Left lobe of liver (tissue), 2 donors: Measurements from ENCODE around the gene TNFRSF9. TPM values are rescaled to one million over a fixed set of nuclear protein-coding genes. Genes with fewer than 3 reads are reported as not detected.
A peak's percentile ranks its signal among the peaks of the same experiment; 100 is the strongest.
"Not testable (repeated sequence)": the region's sequence is repeated elsewhere in the genome, so short reads cannot be mapped to it uniquely, and the experiment has no call there.

ENCODE experiments used
- ATAC-seq: fragments of 200-7000 bp; cut with Tn5 transposase; one replicate; pipeline ENCODE4 v1.9.1; 2020; ENCODE audit warnings: mild to moderate bottlenecking, moderate library complexity
- DNase-seq: peaks from one replicate; pipeline ENCODE4 v3.0.0-alpha.2; 2020; ENCODE audit warnings: low spot score
- total RNA-seq: library from RNA; stranded (reverse); gene quantifications from one replicate; pipeline ENCODE4 v1.2.1, GENCODE V29; 2021
- donor health status: DM: no; HTN: no; CAD: no; lungs with moderate emphysema.
- donor health status: DM: no; HTN: yes; CAD: no.

Gene TNFRSF9
- total RNA-seq, 1 donor from 2014 or later, result 0.03 TPM

DNA sequence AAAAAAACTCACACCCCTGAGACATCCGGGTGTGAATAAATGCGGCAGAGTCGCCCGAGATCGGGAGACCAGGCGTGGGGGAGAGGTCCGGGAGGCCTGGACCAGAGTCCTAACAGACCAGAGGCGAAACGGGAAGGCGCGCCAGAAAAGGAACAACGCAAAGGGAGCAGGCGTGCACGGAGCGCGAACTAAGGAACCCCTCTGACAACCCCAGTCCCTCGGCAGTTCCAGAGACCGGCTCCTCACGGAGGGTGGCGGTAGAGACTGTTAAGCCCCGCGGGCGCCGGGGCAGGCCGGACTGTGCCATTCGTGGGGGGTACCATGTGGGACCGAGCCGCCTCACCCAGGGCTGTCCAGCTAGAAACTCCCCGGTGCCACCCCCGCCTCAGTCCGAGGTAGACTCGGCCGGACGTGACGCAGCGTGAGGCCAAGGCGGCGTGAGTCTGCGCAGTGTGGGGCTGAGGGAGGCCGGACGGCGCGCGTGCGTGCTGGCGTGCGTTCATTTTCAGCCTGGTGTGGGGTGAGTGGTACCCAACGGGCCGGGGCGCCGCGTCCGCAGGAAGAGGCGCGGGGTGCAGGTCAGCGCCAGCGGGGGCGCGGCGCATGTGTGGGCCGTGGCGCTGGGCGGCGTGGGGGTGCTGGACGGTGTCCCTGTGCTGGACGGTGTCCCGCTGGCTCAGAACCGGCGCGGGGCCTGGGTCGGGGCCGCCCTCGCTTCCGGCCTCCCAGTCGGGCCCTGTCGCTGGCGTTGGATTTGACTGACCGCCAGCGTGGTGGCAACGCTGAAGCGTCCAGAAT lies 20.8 kb upstream of the TNFRSF9 start, which contains the start of gene PARK7:
PARK7 (plus strand) TSS at position 496 of the 798 bp plus-strand sequence. CDS start 1,075 bp downstream, outside the sequence.
- peak; percentile 96 for ATAC-seq
- DNase-seq, result peak; percentile 100

DNA sequence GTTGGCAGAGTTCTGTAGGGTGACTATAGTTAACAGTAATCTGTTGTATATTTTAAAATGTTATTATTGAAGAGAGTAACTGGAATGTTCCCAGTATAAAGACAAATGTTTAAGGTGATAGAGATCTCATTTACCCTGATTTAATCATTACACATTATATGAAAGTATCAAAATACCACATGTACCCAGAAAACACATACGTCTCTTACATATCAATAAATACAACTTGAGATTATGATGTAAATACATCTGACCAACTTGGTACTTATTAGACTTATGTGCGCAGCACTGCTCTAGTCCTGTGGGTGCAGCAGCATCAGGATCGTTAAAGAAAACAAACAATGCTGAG lies 20.2 kb upstream of the TNFRSF9 start:
- DNase-seq (no peak), ATAC-seq (no peak)

DNA sequence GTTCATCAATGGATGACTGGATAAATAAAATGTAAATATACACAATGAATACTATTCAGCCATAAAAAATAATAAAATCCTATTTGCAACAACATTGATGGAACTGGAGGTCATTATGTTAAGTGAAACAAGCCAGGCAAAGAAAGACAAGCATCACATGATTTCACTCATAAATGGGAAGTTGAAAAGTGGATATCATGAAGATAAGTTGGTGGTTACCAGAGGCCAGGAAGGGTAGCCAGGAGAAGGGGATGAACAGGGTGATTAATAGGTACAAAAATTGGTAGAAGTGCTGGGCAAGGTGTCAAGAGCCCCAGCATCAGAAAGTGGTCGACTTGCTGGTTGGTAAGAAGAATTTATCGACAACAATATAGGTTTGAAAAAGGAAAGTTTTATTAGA lies 19.5 kb upstream of the TNFRSF9 start:
- ATAC-seq, result no peak
- DNase-seq, result no peak

DNA sequence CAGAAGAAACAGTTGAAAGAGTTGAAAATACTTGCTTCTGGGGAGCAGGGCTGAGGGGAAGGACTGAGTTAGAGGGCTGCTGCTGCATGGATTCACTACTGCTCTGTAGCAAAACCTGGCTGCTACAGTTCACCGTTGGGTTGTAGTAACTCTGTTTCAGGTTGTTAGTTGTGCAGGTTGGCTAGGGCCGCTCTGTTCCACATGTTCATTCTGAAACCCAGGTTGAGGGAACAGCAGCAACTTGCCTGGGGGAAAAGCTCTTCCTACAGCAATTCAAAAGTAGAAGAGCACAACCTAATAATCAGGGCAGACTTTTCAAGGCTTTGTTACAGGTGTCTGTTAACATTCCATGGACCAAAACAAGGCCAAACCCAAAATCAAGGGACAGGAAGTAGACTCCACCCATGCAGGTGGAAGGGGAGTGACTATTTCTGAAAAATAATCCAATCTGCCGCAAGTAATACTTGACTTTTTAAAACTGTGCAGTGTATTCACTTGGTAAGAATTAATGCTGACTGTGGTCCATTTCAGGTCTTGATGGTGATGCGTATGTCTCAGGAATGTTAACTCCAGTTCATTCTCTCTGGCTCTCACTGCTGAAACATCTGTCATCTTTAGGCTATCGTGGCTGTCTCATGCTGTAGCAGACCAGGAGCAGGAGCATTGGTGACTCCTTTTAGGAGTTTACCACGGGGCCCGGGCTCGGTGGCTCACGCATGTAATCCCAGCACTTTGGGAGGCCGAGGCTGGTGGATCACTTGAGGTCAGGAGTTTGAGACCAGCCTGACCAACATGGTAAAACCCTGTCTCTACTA lies 15.8 kb upstream of the TNFRSF9 start:
- DNase-seq (no peak), ATAC-seq (no peak)

DNA sequence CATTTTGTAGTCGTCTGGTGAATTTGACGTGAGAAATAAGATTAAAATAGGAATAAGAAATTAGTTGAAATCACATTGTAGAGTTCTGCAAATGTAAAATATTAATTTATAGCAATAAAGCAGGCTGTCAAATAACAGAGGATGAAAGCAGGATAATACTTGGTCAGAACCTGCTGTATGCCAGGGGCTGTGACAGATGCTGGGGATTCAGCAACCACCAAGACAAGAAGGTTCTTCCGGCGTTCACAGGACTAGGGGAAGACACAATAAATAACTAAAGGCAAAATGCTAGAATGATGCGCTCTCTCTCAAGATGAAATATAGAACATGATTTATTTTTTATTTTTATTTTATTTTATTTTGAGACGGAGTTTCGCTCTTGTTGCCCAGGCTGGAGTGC lies 14.0 kb upstream of the TNFRSF9 start:
- ATAC-seq (no peak), DNase-seq (no peak)

DNA sequence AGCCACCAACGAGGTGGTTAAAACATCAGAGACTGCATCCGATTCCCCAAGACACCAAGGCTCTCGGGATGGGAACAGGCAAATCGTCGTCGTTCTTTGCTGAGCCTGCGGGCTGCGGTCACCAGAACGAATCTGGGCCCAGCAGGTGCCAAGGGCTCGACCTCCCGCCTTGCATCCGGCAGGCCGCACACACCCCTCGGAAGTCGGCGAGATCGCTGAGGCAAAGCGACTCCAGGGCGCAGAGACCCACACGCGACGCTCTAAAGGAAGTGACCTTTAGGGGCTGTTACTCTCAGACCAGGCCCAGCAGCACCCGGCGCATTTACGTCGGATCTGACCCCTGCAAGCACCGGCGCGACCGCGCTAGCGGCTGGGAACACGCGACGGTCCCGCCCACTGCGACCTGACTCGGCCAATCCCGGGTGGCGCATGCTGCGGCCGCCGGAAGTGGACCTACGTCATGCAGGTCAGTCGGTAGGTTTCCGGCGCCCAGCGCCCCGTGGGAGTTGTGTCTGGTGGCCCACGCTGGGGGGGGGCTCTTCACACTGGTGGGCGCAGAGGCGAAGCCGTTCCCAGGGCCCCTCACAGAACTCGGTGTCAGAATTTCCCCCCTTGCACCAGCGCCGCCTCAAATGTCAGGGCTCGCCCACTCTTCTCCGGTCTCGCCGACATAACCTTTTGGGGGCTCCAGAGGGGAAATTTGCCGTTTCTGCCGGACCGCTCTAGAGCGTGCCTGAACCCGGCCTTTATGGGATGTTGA lies 13.4 kb upstream of the TNFRSF9 start:
- DNase-seq, result peak; percentile 97
- ATAC-seq, result peak; percentile 99

DNA sequence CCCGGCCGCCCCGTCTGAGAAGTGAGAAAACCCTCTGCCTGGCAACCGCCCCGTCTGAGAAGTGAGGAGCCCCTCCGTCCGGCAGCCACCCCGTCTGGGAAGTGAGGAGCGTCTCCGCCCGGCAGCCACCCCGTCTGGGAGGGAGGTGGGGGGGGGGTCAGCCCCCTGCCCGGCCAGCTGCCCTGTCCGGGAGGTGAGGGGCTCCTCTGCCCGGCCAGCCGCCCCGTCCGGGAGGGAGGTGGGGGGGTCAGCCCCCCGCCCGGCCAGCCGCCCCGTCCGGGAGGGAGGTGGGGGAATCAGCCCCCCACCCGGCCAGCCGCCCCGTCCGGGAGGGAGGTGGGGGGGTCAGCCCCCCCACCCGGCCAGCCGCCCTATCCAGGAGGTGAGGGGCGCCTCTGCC lies 12.2 kb upstream of the TNFRSF9 start:
- not testable (repeated sequence) for DNase-seq, ATAC-seq

DNA sequence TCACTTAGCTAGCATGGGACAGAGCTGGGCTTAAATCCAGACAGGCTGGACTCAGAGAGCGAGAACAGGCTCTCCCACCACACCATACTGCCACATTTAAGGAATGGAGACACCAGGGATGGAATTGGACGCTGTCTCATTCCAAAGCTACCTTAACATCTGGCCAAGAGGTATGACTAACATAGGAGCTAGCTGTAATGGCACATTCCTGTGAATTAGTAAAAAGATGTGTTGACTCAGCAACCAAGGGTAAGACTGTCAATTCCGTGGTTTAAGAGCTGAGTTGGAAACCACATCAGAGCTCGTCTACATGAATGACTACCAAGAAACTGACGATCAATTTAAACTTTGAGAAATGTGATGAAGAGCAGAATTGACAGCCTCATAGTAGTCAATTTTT lies 8.3 kb upstream of the TNFRSF9 start:
- ATAC-seq (no peak), DNase-seq (no peak)

DNA sequence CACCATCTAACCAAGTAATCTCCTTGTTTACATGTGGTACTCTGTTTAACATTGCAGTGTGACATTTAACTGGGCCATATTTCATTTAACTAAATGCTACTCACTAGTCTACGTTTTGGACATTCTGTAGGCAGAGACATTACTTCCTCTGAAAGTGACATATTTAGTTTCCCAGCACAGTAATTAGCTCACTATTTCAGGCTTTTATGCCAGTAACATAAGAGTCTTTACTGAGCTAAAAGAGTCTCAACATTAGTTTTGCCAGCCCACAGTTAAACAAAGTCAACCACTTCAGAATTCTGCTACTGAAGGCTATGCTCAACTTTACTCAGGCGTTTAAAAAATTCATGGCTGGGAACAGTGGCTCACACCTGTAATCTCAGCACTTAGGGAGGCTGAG lies 2.6 kb upstream of the TNFRSF9 start:
- ATAC-seq (no peak), DNase-seq (no peak)

DNA sequence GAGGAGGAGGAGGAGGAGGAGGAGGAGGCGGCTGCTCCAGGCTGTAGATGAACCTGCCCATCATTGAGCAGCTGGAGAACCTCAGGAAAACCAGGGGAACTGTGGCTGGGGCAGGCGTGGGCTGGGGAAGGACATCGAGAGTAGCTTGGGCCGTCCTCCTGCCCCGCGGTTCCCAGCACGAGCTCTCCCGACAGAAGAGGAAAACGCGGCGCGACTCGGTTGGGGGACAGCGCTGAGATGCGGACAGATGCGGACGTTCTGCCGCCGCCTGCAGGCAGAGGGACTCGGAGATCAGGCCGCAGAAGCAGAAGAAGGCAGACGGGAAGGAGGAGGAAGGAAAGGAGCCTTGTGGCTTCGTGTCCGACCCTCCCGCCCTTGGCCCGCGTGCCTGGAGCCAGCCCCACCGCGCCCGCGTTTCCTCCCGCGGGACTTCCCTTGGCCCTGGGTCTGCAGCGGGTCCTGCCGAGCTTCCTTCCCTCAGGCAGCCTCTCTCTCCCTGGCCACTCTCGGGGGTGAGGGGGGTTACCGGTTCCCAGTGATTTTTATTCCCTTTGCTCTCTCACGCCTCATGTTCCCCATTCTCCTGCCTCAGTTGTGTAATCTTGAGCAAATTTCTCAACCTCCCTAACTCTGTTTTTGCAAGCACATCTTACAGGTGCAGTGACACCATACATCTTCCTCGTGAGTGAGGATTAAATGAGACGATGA lies 1.7 kb upstream of the TNFRSF9 start:
- ATAC-seq (peak; percentile 71), DNase-seq (peak; percentile 58)

DNA sequence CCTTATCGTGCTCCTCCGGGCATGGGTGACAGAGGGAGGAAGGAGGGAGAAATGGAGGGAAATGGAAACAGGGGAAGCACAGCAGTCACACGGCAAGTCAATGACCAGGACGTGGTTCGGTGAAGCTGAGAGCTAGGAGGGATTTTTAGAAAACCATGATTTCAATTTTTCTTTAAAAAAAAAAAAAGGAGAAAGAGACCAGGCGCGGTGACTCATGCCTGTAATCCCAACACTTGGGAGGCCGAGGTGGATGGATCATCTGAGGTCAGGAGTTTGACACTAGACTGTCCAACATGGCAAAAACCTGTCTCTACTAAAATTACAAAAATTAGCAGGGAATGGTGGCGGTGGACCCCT lies 776 bp upstream of the TNFRSF9 start:
- ATAC-seq (no peak), DNase-seq (no peak)

DNA sequence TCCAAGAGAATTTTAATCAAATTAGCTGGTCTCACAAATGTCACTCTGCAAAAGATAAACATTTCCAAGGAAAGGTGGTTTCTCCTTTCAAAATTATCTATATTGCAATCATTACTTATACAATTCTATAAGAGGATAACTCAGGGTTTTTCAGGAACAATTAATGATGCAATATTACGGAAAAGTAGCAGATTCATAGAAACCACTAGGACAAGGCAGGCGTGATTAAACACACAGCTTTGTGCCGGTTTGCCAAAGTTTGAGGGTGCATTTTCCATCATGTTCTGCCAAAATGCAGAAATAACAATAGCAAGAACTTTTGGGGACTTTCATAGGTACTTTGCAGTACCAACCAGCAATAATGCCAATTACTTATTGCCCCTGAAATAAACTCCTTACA lies 605 bp downstream of the TNFRSF9 start:
- no peak for ATAC-seq

DNA sequence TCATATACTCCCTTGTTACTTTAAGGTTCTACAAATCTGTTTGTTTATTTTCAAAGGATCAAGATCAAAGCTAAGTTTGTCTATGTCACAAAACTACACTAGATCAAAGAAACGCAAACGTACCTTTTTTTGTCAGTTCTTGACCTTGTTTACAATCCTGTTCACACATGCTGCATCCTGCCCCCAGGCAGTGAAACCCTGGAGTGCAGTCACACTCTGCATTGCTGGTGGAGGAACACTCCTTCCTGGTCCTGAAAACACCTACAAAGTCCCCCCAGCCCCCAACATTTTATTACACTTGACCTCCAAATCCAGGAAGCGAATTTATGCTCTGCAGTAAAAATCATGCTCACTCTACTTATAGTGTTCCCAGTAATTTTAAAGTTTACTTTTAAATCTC lies 2.6 kb downstream of the TNFRSF9 start:
- ATAC-seq, result no peak
- DNase-seq, result no peak

More for the DNA sequence above, 605 bp downstream of the TNFRSF9 start:
- DNase-seq, result no peak

DNA sequence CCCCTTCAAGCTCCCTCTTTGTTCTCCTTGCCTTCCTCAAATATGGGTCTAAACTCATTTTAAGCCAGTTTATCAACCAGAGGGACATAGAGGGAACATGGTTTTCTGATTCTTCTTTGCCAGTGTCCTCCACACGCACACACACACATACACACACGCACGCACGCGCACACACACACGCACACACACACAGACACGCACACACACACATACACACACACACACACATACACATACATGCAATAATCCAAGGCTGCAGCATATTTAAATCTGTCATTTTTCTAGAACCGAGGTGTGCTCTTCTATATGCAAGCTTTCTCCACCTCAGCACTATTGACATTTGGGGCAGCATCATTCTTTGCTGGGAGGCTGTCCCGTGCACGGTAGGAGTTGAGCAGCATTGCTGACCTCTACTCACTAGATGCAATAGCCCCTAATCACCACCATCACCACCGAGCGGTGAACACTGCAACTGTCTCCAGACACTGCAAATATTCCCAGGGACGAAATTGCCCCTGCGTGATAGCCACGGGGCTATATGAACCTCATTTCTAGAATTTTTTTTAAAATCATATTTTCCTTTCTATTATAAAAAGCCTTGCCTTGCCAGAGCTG lies 8.0 kb downstream of the TNFRSF9 start:
- DNase-seq (no peak), ATAC-seq (no peak)

DNA sequence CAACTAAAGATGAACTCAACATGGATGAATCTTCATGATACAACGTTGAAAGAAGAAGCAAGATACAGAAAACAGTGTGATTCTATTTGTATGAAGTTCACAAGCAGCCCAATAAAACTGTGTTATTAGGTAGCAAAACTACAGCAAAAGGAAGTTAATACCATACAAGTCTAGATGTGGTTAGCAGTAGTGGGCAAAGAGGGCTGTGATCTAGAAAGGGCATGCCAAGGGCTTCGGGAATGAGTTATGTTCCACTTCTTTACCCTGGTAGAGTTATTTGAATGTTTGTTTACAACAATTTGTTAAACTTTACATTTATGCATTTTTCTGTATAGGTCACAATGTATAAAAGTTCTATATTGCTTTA lies 9.2 kb downstream of the TNFRSF9 start:
- DNase-seq (no peak), ATAC-seq (no peak)

DNA sequence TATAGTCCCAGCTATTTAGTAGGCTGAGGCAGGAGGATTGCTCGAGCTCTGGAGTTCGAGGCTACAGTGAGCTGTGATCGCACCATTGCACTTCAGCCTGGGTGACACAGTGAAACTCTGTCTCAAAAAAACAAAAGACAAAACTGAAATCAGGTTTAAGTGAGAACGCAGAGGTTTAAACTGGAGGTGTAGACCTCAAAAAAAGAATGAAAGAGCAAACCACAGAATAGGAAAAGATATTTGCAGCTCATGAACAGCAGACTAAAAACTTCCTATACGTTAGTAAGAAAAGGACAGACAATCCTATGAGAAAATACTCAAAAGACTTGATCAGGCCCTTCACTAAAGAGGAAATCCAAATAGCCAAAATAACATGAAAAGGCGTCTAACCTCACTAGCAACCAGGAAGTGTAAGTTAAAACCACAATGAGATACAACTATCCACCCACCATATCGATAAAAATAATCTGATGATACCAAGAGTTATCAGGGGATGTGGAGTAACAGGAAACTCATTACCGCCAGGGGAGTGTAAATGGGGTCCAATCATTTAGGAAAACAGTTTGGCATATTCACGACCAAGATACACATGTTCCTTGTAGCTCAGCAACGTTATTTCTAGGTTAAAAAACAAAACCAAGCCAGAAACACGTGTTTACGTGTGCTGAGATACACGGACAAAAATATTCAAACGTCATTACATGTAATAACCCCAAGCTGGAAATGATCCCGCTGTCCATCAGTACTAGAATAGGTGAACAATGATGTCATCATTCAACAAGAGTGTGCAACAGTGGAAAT lies 9.8 kb downstream of the TNFRSF9 start:
- ATAC-seq, result no peak
- DNase-seq, result no peak

DNA sequence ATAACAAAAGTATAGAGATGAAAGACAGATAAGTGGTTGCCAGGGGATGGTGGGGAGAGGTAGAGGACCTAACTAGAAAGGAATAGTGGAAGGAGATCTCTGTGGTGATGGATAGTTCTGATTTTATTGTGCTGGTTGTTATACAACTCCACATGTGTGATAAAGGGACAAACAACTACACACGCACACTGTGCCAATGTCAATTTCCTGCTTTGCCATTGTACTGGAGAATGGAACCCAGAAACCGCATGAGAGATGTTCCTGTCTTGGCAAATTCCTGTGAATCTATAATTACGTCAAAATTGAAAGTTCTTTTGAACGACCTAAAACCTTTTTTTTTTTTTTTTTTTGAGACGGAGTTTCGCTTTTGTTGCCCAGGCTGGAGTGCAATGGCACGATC lies 11.0 kb downstream of the TNFRSF9 start:
- DNase-seq (no peak), ATAC-seq (no peak)

DNA sequence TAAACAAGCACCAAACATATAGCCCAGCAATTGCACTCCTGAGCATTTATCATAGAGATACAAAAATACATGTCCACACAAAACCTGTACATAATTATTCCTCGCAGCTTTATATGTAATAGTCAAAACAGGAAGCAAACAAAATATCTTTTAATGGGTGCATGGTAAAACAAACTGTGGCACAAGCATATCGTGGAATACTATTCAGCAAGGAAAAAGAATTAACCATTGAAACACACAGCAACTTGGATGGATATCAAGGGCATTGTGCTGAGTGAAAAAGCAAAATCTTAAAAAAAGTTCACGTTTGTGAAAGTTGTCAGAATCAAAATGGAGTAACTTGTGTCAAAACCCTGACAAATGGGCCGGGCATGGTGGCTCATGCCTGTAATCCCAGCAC lies 12.4 kb downstream of the TNFRSF9 start:
- DNase-seq (no peak), ATAC-seq (no peak)

DNA sequence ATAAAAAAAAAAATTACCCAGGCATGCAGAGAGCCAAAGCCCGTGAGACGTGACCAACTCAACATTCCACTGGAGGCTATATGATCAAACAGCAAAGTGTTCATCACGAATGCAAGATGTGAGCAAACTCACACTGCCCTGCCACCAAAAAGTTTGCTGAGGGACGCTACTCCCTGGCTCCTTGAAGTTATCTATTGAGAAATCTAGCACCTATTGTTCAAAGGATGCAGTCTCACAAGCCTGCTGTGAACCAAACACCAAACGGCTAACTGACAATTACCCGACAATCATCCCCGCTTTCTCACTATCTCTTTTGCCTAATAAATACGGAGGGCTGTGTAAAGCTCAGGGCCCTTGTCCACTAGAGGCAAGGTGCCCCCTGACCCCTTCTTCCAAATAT lies 13.6 kb downstream of the TNFRSF9 start:
- not testable (repeated sequence) for DNase-seq, ATAC-seq

DNA sequence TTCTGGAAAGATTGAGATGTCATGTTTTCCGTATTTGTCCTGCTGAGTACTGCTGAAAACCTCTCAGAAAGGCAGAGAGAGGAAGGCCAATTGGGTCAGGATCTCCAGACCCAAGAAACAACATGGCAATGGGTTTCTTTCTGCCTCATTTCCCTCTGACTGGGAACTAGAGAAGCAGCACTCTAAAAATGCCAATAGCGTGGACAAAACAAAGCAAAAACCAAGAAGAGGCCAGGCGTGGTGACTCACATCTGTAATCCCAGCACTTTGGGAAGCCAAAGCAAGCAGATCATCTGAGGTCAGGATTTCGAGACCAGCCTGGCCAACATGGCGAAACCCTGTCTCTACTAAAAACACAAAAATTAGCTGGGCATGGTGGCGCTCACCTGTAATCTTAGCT lies 18.3 kb downstream of the TNFRSF9 start:
- DNase-seq (no peak), ATAC-seq (no peak)
